Urinary bladder (tissue), 4 donors: ENCODE data around the gene SPATA21. TPM values are rescaled to one million over a fixed set of nuclear protein-coding genes. Genes with fewer than 3 reads are reported as not detected.
"Not testable (repeated sequence)": the region's sequence is repeated elsewhere in the genome, so short reads cannot be mapped to it uniquely, and the experiment has no call there.

ENCODE experiments used
- DNase-seq: peaks from one replicate; pipeline ENCODE4 v3.0.0-alpha.2; 2015; ENCODE audit errors: extremely low spot score
- H3K27ac ChIP-seq: one replicate; pipeline ENCODE4 v1.5.1; 2013; ENCODE audit warnings: low read depth, mild to moderate bottlenecking, moderate library complexity
- H3K36me3 ChIP-seq: one replicate; pipeline ENCODE4 v1.6.1; 2013; ENCODE audit warnings: mild to moderate bottlenecking, moderate library complexity; ENCODE audit not compliant: insufficient read depth
- H3K4me1 ChIP-seq: one replicate; pipeline ENCODE4 v1.6.1; 2013; ENCODE audit warnings: mild to moderate bottlenecking, moderate library complexity; ENCODE audit not compliant: insufficient read depth
- H3K4me3 ChIP-seq: one replicate; pipeline ENCODE4 v1.5.1; 2013; ENCODE audit warnings: low read depth, low read length
- WGBS: extraction: QIAGEN DNeasy Blood & Tissue Kit; methylation state at CpG from one replicate; pipeline ENCODE4 v1.1.7; 2013; 5-methylcytosine and 5-hydroxymethylcytosine counted together
- polyA plus RNA-seq: library from polyadenylated mRNA; stranded (reverse); fragments of 200-250 nt; gene quantifications from one replicate; pipeline ENCODE4 v1.2.3, GENCODE V29; 2013
- total RNA-seq: library from RNA; depleted of rRNA; stranded (reverse); fragments of >200 nt; gene quantifications from one replicate; pipeline ENCODE4 v1.2.3, GENCODE V29; 2014
- donor health status: healthy with polysubstance abuse.
- donor health status: healthy.

Gene SPATA21
- total and polyA plus RNA-seq, 2 donors = 0.29 TPM; not detected in 1

DNA sequence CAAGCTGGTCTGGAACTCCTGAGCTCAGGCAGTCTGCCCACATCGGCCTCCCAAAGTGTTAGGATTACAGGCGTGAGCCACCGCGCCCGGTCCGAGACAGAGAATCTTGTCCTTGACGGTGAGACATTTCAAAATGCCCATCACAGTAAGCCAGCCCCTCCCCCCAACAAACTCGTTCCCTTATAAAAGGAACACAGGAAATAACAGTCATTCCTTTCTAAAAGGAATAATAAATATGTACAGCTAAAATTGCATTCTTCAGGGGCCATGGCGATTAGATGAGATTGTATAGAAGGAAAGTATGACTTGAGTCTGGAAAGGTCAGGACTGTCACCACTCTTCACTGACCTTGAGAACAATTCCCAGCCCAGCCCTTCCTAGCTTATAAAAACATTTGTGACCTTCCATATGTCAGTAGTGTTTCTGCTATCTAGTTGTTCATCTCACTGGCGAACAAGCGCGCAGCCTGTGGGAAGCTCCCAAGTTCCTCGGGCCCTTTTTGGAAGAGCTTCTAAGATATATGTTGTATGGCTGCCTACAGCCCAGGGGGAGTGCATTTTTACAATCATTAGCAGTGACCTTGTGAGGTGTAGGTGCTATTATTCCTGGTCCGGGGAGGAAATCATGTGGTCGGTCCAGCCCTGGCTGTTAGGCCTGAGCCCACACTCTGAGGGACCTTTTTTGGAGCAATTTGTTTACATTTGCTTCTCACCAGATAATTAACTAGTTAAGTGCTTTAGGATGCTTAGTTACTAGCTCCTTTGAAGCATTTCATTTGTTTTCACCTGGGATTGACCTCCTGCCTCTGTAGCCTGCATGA, 61.5 kb downstream of the SPATA21 start:
- WGBS = 25% methylated on average over 15 of the region's 15 CpGs
- peaks cover 2% of the 10 kb centered on the region for H3K4me1 ChIP-seq
- no peaks in the 10 kb centered on the region for H3K36me3 ChIP-seq
- H3K27ac ChIP-seq = no peak overlapping the region
- H3K4me3 ChIP-seq = no peak overlapping the region
- no peak for DNase-seq

GRCh38 chr1:16374266-16374665, 63.0 kb downstream of the SPATA21 start:
- WGBS = 59% methylated on average over 3 of the region's 3 CpGs
- H3K4me1 ChIP-seq = peaks cover 2% of the 10 kb centered on the region
- no peak overlapping the region for H3K27ac ChIP-seq
- DNase-seq = no peak
- no peaks in the 10 kb centered on the region for H3K36me3 ChIP-seq
- no peak overlapping the region for H3K4me3 ChIP-seq

GRCh38 chr1:16372535-16373285, 64.5 kb downstream of the SPATA21 start:
- Histone ChIP-seq H3K27ac (no peak overlapping the region), H3K4me1 (peaks cover 2% of the 10 kb centered on the region), H3K36me3 (no peaks in the 10 kb centered on the region), H3K4me3 (no peak overlapping the region)
- WGBS = 86% methylated on average over 3 of the region's 3 CpGs
- no peak for DNase-seq

DNA sequence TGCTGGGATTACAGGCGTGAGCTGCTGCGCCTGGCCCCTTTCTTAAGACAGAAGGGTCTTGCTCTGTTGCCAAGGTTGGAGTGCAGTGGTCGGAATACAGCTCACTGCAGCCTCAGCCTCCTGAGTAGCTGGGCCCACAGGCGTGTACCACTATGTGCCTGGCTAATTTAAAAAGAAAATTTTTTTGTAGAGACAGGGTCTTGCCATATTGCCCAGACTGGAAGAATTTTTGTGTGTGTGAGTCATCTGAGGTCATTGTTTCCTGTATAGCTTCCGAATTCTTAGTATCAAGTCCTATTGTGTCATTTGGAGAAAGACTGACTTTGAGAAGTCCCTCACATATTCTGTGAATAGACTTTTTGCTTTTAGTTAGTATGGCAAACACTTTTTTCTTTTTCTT, 65.5 kb downstream of the SPATA21 start:
- H3K4me1 ChIP-seq = peaks cover 2% of the 10 kb centered on the region
- no peaks in the 10 kb centered on the region for H3K36me3 ChIP-seq
- no peak for DNase-seq
- WGBS = 85% methylated on average over 5 of the region's 5 CpGs
- no peak overlapping the region for H3K27ac ChIP-seq
- no peak overlapping the region for H3K4me3 ChIP-seq

- Histone ChIP-seq H3K4me3 (no peak overlapping the region), H3K36me3 (no peaks in the 10 kb centered on the region), H3K27ac (no peak overlapping the region), H3K4me1 (no peaks in the 10 kb centered on the region)
- WGBS = 91% methylated on average over 4 of the region's 4 CpGs
- DNase-seq = no peak
These were observed 67.4 kb downstream of the SPATA21 start for GRCh38 chr1:16369821-16370220.

GRCh38 chr1:16367968-16368890, 69.0 kb downstream of the SPATA21 start:
- no peaks in the 10 kb centered on the region for H3K4me1 ChIP-seq
- WGBS = 1% methylated on average over 24 of the region's 24 CpGs
- H3K36me3 ChIP-seq = no peaks in the 10 kb centered on the region
- no peak for DNase-seq
- H3K27ac ChIP-seq = peak overlapping the region; percentile 100
- H3K4me3 ChIP-seq = peak overlapping the region; percentile 52

- DNase-seq = peak; percentile 69
- peak overlapping the region; percentile 100 for H3K27ac ChIP-seq
- H3K36me3 ChIP-seq = no peaks in the 10 kb centered on the region
- under 1% methylated on average over 47 of the region's 47 CpGs for WGBS
- H3K4me1 ChIP-seq = no peaks in the 10 kb centered on the region
- H3K4me3 ChIP-seq = peak overlapping the region; percentile 52
These were observed 69.8 kb downstream of the SPATA21 start for GRCh38 chr1:16367258-16367967.

- Histone ChIP-seq H3K4me1 (no peaks in the 10 kb centered on the region), H3K4me3 (peak within 1 kb of the TSS; percentile 52), H3K36me3 (no peaks in the 10 kb centered on the region), H3K27ac (peak within 1 kb of the TSS; percentile 100)
- WGBS = 3% methylated on average over 24 of the region's 24 CpGs
- peak; percentile 97 for DNase-seq
These were observed 70.4 kb downstream of the SPATA21 start, which contains the start of gene SZRD1 for GRCh38 chr1:16366722-16367257. TSS of gene SZRD1 (plus strand) at chr1:16367242. CDS start at chr1:16367258, 16 bp downstream.

- not testable (repeated sequence) for H3K36me3 ChIP-seq, H3K4me3 ChIP-seq, DNase-seq, H3K27ac ChIP-seq, H3K4me1 ChIP-seq
- WGBS = 70% methylated on average over 3 of the region's 3 CpGs
These were observed 72.1 kb downstream of the SPATA21 start for GRCh38 chr1:16365146-16365498.

- no peak for DNase-seq
These were observed 80.4 kb downstream of the SPATA21 start for GRCh38 chr1:16356867-16357266.

GRCh38 chr1:16354619-16355018, 82.6 kb downstream of the SPATA21 start:
- H3K36me3 ChIP-seq = no peaks in the 10 kb centered on the region
- no peak overlapping the region for H3K4me3 ChIP-seq
- DNase-seq = no peak
- H3K27ac ChIP-seq = no peak overlapping the region
- 81% methylated on average over 2 of the region's 2 CpGs for WGBS
- no peaks in the 10 kb centered on the region for H3K4me1 ChIP-seq

More at GRCh38 chr1:16356867-16357266, 80.4 kb downstream of the SPATA21 start:
- H3K27ac ChIP-seq = no peak overlapping the region
- 72% methylated on average over 3 of the region's 3 CpGs for WGBS
- H3K4me3 ChIP-seq = no peak overlapping the region
- H3K4me1 ChIP-seq = no peaks in the 10 kb centered on the region
- no peaks in the 10 kb centered on the region for H3K36me3 ChIP-seq

GRCh38 chr1:16352842-16353535, 84.2 kb downstream of the SPATA21 start:
- Histone ChIP-seq H3K36me3 (no peaks in the 10 kb centered on the region), H3K4me3 (peak overlapping the region; percentile 82), H3K4me1 (no peaks in the 10 kb centered on the region), H3K27ac (peak overlapping the region; percentile 83)
- WGBS = 61% methylated on average over 11 of the region's 11 CpGs
- DNase-seq = no peak
